NCI-H2227 treated with DMSO at 0.1 percent for 48 hours (cell line): ENCODE results near the gene KRTAP4-9.
"Not testable (repeated sequence)": the region's sequence is repeated elsewhere in the genome, so short reads cannot be mapped to it uniquely, and the experiment has no call there.

Source experiments
- DNase-seq: peaks from one replicate; lab custom pipeline; 2025; lab: John Stamatoyannopoulos, UW

The KRTAP4-9 gene

GRCh38 chr17:41131979-41132378 is 26.8 kb downstream of the KRTAP4-9 start:
- DNase-seq = no peak

DNA sequence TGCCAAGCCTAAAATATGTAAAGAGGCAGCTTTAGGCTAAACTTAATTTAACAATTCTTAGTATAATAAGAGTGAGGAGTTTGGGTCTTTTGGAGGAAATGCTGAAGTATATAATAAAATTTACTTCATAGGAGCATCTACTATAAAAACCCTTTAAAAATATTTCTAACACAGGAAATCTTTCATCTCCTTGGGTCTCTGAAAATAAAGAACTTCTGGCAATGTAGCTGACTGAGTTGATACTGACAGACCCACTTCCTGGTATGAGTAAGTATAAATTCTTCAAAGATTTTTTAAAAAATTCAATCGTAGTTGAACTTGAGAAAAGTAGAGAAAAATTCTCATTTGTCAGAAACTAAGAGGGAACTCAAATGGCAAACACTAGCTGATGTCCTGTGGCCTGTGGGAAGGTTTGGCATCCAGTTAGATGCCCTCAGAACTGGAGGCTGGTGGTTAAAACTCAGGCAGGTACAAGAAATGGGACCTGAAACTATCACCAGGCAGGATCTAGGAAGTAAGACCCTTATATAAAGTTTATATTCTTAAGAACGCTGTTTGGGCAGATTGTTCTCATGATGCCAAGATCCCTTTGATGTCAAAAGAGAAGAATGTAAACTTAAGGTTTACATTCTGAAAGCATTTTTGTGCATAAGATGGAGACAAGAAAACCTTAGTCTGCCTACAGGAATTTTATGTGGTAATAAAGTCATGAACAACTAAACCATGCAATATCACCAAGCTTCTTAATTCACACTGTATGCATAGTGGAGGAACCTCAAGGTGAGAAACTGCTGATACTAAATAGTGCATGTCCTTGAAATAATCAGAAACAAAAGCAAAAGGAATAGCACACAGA is 28.9 kb downstream of the KRTAP4-9 start:
- no peak for DNase-seq

DNA sequence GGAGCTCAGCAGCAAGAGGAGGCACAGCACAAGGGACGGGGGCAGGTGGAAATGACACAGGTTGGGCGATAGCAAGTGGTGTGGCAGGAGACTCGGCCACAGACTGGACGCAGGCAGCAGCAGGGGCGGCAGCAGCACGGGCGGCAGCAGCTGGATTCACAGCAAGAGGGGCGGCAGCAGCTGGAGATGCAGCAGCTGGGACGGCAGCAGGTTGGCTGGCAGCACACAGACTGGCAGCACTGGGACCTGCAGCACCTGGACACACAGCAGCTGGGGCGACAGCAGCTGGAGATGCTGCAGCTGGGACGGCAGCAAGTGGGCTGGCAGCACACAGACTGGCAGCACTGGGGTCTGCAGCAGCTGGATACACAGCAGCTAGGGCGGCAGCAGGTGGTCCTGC is 34.7 kb downstream of the KRTAP4-9 start:
- DNase-seq = not testable (repeated sequence)

- DNase-seq = no peak
Measured at GRCh38 chr17:41140360-41141131, 35.4 kb downstream of the KRTAP4-9 start, which contains the start of gene KRTAP4-6. KRTAP4-6 (minus strand) TSS chr17:41140544; CDS start chr17:41140487, 57 bp downstream.

GRCh38 chr17:41141361-41141760 is 36.2 kb downstream of the KRTAP4-9 start:
- no peak for DNase-seq

GRCh38 chr17:41144846-41145245 is 39.7 kb downstream of the KRTAP4-9 start:
- no peak for DNase-seq

DNA sequence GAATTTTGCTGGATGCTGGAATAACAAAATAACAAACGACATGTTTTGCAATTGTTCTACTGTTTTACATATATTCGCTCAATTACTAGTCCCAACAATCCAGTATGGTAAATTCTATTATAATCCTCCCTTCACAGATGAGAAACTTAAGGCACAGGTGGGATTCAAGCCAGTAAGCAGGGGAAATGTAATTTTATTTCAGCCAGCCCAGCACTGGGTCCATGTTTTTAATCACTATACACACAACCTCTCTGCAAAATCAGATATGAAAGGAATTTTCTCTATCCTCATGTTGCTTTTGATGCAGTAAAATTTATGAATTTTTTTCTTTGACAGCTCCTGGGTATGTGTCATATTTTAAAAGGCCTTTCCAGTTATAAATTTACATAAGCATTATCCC is 40.1 kb downstream of the KRTAP4-9 start:
- no peak for DNase-seq

GRCh38 chr17:41147531-41148204 is 42.5 kb downstream of the KRTAP4-9 start:
- DNase-seq = no peak

- DNase-seq = not testable (repeated sequence)
Measured at GRCh38 chr17:41148971-41149651, 43.9 kb downstream of the KRTAP4-9 start.

GRCh38 chr17:41149652-41149985 is 44.4 kb downstream of the KRTAP4-9 start, which contains the start of gene KRTAP4-5:
KRTAP4-5 (minus strand) TSS chr17:41149825; CDS start chr17:41149767, 58 bp downstream.
- no peak for DNase-seq

GRCh38 chr17:41150026-41150425 is 44.8 kb downstream of the KRTAP4-9 start:
- DNase-seq = no peak

- DNase-seq = no peak
Measured at GRCh38 chr17:41151525-41151924, 46.3 kb downstream of the KRTAP4-9 start.

GRCh38 chr17:41153856-41154255 is 48.7 kb downstream of the KRTAP4-9 start:
- peak; percentile 38 for DNase-seq
